ENCODE measurements around the gene ZYG11B. TPM values are rescaled to one million over a fixed set of nuclear protein-coding genes. Genes with fewer than 3 reads are reported as not detected.

The ZYG11B gene
- total RNA-seq = 10 to 100 TPM; 42.1 to 72.2 (median 52.2) TPM

DNA sequence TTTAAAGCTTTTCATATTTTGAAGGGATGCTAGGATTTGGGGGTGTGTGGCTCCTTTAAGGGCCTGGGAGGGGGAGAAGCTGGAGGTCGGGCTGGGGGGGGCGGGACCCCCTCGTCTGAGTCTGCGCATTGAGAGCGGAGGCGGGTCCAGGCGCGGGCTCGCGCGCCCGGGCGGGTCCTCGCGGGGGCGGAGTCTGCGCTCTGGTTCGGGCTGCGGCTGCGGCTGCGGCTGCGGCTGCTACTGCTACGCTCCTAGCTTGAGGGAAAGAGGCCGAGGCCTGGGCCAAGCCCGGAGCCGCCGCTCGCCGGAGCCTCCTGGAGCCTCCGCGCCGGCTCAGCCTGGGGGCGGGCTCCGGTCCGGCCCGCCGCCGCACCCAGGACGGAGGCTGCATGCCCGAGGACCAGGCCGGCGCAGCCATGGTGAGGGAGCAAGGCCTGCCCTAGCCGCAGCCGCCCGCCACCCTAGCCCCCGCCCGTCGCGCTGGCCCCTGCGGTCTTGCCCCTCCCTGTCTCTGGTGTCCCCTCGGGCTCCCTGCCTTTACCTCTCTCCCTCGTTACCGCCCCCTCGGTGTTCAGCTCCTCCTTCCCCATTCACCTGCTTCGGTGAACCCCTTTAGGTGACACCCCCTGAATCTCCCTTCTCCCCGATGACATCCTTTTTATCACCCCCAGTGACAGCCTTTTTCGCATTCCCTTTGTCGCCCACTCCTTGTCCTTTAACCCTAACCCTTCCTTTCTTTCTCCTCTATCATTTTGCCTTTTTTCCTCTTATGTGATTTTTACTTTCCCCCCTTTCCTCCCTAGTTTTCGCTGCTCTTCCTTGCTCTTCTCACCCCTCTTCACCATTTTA is at the start of gene ZYG11B:
Gene ZYG11B (plus strand): TSS at position 189 of the 849 bp plus-strand sequence. CDS start 201 bp downstream, at position 390.
- no peaks in the 10 kb centered on the region for H3K27me3 ChIP-seq

DNA sequence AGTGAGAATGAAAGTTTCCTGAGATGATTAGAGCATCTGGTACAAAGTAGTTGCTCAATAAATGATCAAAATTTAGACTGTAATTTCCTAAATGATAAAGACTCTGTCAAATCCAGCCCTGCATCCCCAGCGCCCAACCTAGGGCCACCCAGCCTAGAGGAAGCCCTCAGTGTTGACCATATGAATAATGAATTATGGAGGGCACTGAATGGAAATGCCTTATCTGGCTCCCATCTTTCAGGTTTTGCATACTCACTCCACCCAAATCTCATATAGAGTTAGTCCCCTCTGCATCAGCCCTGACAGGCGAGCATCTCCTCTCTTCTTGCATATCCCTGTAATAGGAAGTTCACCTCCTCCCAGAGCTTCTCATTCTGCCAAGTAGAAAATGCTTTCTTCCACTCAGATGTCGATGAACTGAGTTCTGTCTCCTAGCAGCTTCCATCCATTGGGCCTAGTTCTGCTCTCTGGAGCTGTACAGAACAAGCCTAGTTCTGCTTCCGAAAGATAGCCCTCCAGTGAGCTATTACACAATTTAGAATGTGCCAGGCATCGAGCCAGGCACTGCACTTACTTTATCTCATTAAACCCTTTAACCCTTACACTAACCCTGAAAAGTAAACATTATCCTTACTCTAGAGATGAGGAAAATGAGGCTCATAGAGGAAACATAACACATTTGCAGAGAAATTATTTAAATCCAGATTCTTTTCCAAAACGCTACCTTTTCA is 49.0 kb upstream of the ZYG11B start:
- no peaks in the 10 kb centered on the region for H3K4me1 ChIP-seq
- no peaks in the 10 kb centered on the region for H3K27me3 ChIP-seq
- H3K9me3 ChIP-seq = no peaks in the 10 kb centered on the region
- no peak for TF ChIP-seq POLR2A (IDR thresholded peaks at IDR 0.05; ENCODE audit: low read depth)
- TF ChIP-seq, protein P1, sequence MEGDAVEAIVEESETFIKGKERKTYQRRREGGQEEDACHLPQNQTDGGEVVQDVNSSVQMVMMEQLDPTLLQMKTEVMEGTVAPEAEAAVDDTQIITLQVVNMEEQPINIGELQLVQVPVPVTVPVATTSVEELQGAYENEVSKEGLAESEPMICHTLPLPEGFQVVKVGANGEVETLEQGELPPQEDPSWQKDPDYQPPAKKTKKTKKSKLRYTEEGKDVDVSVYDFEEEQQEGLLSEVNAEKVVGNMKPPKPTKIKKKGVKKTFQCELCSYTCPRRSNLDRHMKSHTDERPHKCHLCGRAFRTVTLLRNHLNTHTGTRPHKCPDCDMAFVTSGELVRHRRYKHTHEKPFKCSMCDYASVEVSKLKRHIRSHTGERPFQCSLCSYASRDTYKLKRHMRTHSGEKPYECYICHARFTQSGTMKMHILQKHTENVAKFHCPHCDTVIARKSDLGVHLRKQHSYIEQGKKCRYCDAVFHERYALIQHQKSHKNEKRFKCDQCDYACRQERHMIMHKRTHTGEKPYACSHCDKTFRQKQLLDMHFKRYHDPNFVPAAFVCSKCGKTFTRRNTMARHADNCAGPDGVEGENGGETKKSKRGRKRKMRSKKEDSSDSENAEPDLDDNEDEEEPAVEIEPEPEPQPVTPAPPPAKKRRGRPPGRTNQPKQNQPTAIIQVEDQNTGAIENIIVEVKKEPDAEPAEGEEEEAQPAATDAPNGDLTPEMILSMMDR (IDR thresholded peaks at IDR 0.05) = no peak
- no peak for TF ChIP-seq EP300 (IDR thresholded peaks at IDR 0.05)
- H3K36me3 ChIP-seq = no peaks in the 10 kb centered on the region
- no peak overlapping the region for H3K27ac ChIP-seq (replicated peaks in 1 of 4)
- intact Hi-C loops (cut with DNase I) = no loop called here
- DNase-seq (ENCODE audit: extremely low spot score) = no peak
- H3K4me3 ChIP-seq = no peak overlapping the region
- WGBS = 76% methylated on average over 6 of the region's 6 CpGs

More for the DNA sequence above, at the start of gene ZYG11B:
- 2% methylated on average over 27 of the region's 59 CpGs for WGBS
- Histone ChIP-seq H3K4me3 (peak within 1 kb of the TSS; percentile 80 to 99 (median 88)), H3K27ac (replicated peaks in 1 of 4) (peak within 1 kb of the TSS; percentile 86 to 94 (median 90)), H3K4me1 (peaks cover 20 to 47% (median 35%) of the 10 kb centered on the region in 4 donors), H3K9me3 (no peaks in the 10 kb centered on the region), H3K36me3 (no peaks in the 10 kb centered on the region)
- peak; percentile 61 for TF ChIP-seq POLR2A (IDR thresholded peaks at IDR 0.05; ENCODE audit: low read depth)
- TF ChIP-seq, protein P1 (IDR thresholded peaks at IDR 0.05) = no peak
- peak; percentile 77 to 84 for TF ChIP-seq POLR2AphosphoS5 (IDR thresholded peaks at IDR 0.05)
- DNase-seq (ENCODE audit: extremely low spot score) = peak; percentile 98
- intact Hi-C loops (cut with DNase I) = no loop called here

DNA sequence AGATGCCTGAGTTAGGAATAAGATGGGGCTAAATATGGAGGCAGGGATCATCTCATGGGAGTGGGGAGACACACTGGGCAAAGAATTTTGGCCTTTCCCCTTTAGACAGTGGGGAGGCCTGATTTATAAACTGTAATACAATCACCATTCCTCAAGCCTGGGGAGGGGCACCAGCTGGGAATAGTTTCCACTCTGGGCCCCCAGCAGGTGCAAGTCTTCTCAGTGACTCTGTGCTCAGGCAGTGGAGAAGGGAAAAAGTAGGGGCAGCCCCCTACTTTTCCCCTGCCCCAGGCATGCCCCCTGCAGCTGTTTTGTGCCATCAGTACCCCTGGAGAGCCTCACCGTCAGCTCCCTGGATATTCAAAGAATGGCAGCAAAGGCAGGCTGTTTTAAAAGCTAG is 47.2 kb upstream of the ZYG11B start:
- Histone ChIP-seq H3K9me3 (no peaks in the 10 kb centered on the region), H3K27me3 (no peaks in the 10 kb centered on the region), H3K4me1 (no peaks in the 10 kb centered on the region), H3K4me3 (no peak overlapping the region), H3K27ac (replicated peaks in 1 of 4) (no peak overlapping the region), H3K36me3 (no peaks in the 10 kb centered on the region)
- DNase-seq (ENCODE audit: extremely low spot score) = no peak
- 95% methylated on average over 1 of the region's 1 CpG for WGBS
- TF ChIP-seq POLR2AphosphoS5 (IDR thresholded peaks at IDR 0.05) (no peak), EP300 (IDR thresholded peaks at IDR 0.05) (no peak), POLR2A (IDR thresholded peaks at IDR 0.05; ENCODE audit: low read depth) (no peak)
- TF ChIP-seq, protein P1 (IDR thresholded peaks at IDR 0.05) = no peak
- intact Hi-C loops (cut with DNase I) = no loop called here

DNA sequence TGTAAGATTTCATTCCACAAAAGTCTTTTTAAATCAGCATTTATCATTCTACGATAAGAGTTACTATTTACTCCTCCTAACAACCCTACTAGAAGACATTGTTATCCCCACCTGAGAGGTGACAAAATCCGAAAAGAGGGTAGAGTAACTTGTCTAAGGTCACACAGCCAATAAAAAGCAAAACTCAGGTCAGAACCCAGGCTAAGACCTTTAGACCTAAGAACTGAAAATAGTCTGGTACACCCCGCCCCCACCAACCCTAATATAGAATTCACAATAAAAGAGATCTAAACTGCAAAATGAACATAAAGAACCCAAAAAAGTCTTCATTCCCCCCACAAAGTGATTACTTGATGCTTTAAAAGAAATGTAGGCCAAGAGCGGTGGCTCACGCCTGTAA is 46.8 kb upstream of the ZYG11B start:
- Histone ChIP-seq H3K9me3 (no peaks in the 10 kb centered on the region), H3K27me3 (no peaks in the 10 kb centered on the region), H3K27ac (replicated peaks in 1 of 4) (no peak overlapping the region), H3K36me3 (no peaks in the 10 kb centered on the region), H3K4me3 (no peak overlapping the region), H3K4me1 (no peaks in the 10 kb centered on the region)
- no peak for DNase-seq (ENCODE audit: extremely low spot score)
- TF ChIP-seq, protein P1 (IDR thresholded peaks at IDR 0.05) = no peak
- TF ChIP-seq POLR2A (IDR thresholded peaks at IDR 0.05; ENCODE audit: low read depth) (no peak), POLR2AphosphoS5 (IDR thresholded peaks at IDR 0.05) (no peak), EP300 (IDR thresholded peaks at IDR 0.05) (no peak)
- intact Hi-C loops (cut with DNase I) = no loop called here
- 97% methylated on average over 5 of the region's 5 CpGs for WGBS

Data from esophagus muscularis mucosa (tissue), 4 donors.